Choroid plexus epithelial cell (primary cell): ENCODE results near the gene SUPV3L1.

Source experiments
- DNase-seq: peaks from one replicate; pipeline ENCODE4 v3.0.0-alpha.2; 2010; ENCODE audit warnings: low read depth
- H3K4me3 ChIP-seq: 2 replicates; pipeline ENCODE4 v1.5.1; 2011; ENCODE audit warnings: low read depth, mild to moderate bottlenecking, control low read depth, low read length, moderate library complexity
- TF ChIP-seq, protein P1 (sequence below): conservative IDR thresholded peaks from 2 replicates; pipeline ENCODE4 v1.5.1; 2011; ENCODE audit warnings: low read depth, mild to moderate bottlenecking, control low read depth, inconsistent platforms, low read length, moderate library complexity

The SUPV3L1 gene

DNA sequence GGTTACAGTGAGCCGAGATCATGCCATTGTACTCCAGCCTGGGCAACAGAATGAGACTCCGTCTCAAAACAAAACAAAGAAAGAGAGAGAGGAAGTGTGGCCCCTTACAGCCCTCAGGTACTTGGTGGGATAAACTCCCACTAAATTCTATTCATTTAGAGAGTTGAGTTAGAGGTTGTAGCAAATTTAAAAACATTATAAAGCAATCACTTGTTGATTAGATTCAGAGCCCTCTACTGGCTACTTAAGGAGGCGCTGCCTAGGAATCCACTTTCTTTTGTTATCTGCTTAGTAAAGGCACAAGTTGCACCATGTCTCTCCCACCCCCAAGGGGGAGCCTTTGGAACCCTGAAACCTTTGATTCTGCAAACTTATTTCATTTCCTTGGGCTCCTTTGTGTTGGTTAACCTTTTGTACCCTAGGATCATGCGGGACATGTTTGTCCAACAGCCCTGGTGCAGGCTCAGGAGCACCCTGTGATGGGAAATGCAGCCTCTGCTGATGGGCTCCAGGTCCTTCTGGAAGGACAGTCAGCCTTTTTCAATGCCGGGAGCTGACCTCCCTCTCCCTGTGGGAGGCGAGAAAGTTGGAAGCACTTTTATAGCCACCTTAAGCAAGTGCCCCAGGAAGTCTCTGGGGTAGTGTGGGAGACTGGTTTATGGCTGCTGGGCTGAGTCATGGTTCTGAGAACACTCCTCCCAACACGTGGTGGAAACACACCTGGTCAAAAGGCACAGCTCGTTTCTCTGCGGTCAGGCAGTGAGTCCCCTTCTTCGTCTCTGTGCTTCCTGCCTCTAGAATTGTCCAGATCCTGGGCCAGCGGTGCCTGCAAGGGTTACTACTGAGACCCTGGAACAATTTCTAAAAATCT is 42.4 kb downstream of the SUPV3L1 start:
- peak; percentile 86 for DNase-seq
- no peak overlapping the region for H3K4me3 ChIP-seq
- TF ChIP-seq, protein P1, sequence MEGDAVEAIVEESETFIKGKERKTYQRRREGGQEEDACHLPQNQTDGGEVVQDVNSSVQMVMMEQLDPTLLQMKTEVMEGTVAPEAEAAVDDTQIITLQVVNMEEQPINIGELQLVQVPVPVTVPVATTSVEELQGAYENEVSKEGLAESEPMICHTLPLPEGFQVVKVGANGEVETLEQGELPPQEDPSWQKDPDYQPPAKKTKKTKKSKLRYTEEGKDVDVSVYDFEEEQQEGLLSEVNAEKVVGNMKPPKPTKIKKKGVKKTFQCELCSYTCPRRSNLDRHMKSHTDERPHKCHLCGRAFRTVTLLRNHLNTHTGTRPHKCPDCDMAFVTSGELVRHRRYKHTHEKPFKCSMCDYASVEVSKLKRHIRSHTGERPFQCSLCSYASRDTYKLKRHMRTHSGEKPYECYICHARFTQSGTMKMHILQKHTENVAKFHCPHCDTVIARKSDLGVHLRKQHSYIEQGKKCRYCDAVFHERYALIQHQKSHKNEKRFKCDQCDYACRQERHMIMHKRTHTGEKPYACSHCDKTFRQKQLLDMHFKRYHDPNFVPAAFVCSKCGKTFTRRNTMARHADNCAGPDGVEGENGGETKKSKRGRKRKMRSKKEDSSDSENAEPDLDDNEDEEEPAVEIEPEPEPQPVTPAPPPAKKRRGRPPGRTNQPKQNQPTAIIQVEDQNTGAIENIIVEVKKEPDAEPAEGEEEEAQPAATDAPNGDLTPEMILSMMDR: peak; percentile 77

DNA sequence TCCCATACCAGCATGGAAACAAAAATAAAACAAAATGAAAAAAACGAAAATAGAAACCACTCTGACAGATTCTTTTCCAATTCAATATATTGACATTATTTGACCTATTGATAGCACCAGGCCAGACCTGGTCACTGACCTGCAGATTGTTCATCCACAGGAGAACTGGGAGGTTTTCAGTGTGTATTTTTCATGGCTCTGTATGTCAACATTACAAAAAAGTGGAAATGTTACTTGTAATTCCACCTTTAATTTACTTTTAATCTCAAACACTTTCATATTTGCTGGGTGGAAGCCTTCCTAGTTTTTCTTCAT is 43.0 kb downstream of the SUPV3L1 start:
- TF ChIP-seq, protein P1: no peak
- DNase-seq: no peak
- no peak overlapping the region for H3K4me3 ChIP-seq

DNA sequence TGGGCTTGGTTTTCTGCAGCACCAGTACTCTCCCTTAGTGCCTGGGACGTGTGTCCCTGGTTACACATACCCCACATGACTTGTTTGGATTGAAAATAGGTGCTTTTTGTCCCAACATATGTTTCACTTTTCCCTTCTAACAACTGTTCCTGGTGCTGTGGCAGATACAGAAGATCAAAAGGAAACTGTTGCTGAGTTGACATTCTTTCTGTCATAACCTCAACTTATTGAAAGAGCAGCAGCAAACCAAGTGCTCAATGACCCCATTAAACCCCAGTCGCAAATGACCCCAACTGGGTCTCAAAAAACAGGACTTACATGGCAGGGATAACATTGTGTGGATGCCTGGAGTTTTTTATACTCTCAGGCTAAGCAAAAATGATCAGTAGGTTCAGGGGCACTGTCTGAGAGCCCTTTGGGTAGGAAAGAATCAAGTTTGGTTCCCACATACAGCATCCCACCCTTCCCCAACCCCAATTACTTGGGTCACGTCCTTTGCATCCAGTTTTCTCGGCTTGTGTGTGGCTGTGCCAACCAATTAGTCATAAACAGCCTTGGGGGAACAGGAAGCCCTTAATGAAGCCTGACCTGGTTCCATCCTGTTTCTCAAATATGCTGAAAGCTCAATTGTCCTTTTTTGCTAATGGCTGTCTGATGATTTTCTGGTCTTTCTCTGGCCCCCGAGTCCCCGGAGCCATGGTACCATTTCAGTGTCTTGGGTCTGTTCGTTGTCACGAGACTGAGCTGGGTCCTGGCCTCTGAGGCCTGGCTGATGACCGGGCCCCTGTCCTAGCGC is 45.0 kb downstream of the SUPV3L1 start:
- H3K4me3 ChIP-seq: no peak overlapping the region
- DNase-seq: no peak

DNA sequence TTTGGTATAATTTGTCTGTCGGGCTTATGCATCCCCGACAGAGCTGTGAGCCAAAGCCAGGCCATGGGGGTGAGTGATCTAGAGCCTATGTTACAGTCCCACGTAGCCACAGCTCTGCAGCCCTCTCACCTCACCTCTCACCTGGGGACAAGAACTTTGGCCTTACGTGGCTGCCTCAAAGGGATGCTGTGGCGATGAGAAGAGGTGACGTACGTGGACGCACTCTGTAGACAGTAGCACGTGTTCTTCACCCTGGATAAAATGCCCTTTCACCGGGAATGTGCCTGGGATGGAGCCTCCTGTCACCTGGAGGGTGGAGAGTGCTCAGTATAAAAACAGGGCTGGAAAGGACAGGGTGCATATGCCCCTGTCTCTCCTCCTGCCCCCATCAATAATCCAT is 45.6 kb downstream of the SUPV3L1 start:
- no peak overlapping the region for H3K4me3 ChIP-seq
- no peak for DNase-seq
- TF ChIP-seq, protein P1: no peak

More for the DNA sequence above, 45.0 kb downstream of the SUPV3L1 start:
- TF ChIP-seq, protein P1: no peak

DNA sequence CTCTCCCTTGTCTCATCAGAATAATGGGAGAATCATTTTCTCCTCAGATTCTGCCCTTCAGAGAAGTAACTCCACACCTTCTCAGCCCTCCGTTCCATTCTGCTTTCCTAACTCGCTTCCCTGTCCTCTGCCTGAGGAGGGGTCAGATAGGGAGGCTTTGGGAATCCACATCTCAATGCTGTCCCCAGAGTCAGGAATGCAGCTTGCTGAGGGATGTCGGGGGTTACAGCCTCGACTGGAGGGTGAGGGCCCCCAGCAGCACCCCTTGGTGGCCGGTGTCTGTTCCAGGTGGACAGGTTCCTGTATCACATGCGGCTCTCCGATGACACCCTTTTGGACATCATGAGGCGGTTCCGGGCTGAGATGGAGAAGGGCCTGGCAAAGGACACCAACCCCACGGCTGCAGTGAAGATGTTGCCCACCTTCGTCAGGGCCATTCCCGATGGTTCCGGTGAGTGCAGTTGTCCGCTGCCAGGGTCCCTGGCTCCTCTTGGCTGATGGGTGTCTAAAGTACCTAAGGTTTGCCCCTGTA is 47.0 kb downstream of the SUPV3L1 start:
- H3K4me3 ChIP-seq: no peak overlapping the region
- TF ChIP-seq, protein P1: no peak
- DNase-seq: no peak

DNA sequence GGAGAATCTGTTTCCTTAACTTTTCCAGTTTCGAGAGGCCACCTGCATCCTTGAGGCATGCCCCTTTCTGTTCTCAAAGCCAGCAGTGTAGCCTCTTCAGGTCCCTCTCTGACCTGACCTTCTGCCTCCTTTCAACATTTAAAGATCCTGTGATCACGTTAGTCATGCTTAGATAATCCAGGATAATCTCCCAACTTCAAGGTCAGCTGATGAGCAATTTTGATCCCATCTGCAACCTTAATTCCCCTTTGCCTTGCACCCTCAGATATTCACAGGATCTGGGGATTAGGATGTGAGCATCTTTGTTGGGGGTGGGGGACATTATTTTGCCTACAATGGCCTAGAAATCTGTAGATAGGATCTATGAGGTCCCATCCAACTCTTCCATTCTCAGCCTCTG is 48.1 kb downstream of the SUPV3L1 start:
- H3K4me3 ChIP-seq: no peak overlapping the region
- no peak for DNase-seq
- TF ChIP-seq, protein P1: no peak

DNA sequence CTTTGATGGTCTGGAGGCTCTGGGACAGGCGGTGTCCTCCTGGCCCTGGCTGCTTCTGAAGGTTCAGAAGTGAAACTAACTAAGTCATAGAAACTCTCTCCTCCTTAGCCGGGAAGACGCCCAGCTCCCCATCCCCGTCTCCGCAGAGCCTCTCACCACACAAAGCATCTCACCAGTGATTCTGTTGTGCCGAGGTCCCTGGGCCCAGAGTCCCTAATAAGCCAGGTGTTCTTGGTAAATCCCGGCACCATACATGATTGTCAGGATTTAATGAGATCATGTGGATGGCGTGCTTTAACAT is 49.5 kb downstream of the SUPV3L1 start:
- no peak overlapping the region for H3K4me3 ChIP-seq
- TF ChIP-seq, protein P1: no peak

More for the DNA sequence above, 49.5 kb downstream of the SUPV3L1 start:
- no peak for DNase-seq
